Hindlimb muscle (tissue), 1 donor: Measurements from ENCODE around the gene SPATA6. TPM values are rescaled to one million over a fixed set of nuclear protein-coding genes. Genes with fewer than 3 reads are reported as not detected.
"Not testable (repeated sequence)": the region's sequence is repeated elsewhere in the genome, so short reads cannot be mapped to it uniquely, and the experiment has no call there.

Experiments
- DNase-seq: peaks from one replicate; pipeline ENCODE4 v3.0.0-alpha.2; 2013
- polyA plus RNA-seq: library from polyadenylated mRNA; unstranded; fragments of 120-200 nt; gene quantifications from one replicate; pipeline ENCODE4 v1.2.1, GENCODE V29; 2013; ENCODE audit not compliant: insufficient read length

SPATA6 gene
- polyA plus RNA-seq, 1 donor = 10.8 TPM

GRCh38 chr1:48344373-48344772, 127.6 kb downstream of the SPATA6 start:
- no peak for DNase-seq

- DNase-seq = no peak
Measured at GRCh38 chr1:48341221-48341620, 130.8 kb downstream of the SPATA6 start.

GRCh38 chr1:48338257-48338656, 133.7 kb downstream of the SPATA6 start:
- DNase-seq = no peak

- no peak for DNase-seq
Measured at GRCh38 chr1:48333316-48333715, 138.7 kb downstream of the SPATA6 start.

GRCh38 chr1:48332115-48332514, 139.9 kb downstream of the SPATA6 start:
- no peak for DNase-seq

GRCh38 chr1:48329905-48330304, 142.1 kb downstream of the SPATA6 start:
- DNase-seq = no peak

GRCh38 chr1:48329486-48329885, 142.5 kb downstream of the SPATA6 start:
- DNase-seq = no peak

GRCh38 chr1:48311829-48312228, 160.2 kb downstream of the SPATA6 start:
- not testable (repeated sequence) for DNase-seq

GRCh38 chr1:48309564-48310082, 162.4 kb downstream of the SPATA6 start:
- no peak for DNase-seq

GRCh38 chr1:48302652-48303051, 169.4 kb downstream of the SPATA6 start:
- DNase-seq = no peak

- DNase-seq = no peak
Measured at GRCh38 chr1:48294656-48295055, 177.3 kb downstream of the SPATA6 start.

- not testable (repeated sequence) for DNase-seq
Measured at GRCh38 chr1:48294094-48294493, 177.9 kb downstream of the SPATA6 start.

GRCh38 chr1:48292706-48293105, 179.3 kb downstream of the SPATA6 start:
- DNase-seq = no peak

GRCh38 chr1:48291421-48291820, 180.6 kb downstream of the SPATA6 start:
- DNase-seq = no peak

- no peak for DNase-seq
Measured at GRCh38 chr1:48285525-48285924, 186.5 kb downstream of the SPATA6 start.

GRCh38 chr1:48284696-48285420, 187.1 kb downstream of the SPATA6 start:
- not testable (repeated sequence) for DNase-seq

GRCh38 chr1:48282329-48282728, 189.7 kb downstream of the SPATA6 start:
- not testable (repeated sequence) for DNase-seq

GRCh38 chr1:48277437-48277836, 194.6 kb downstream of the SPATA6 start:
- not testable (repeated sequence) for DNase-seq

- DNase-seq = no peak
Measured at GRCh38 chr1:48266576-48266975, 205.4 kb downstream of the SPATA6 start.

GRCh38 chr1:48263041-48263440, 209.0 kb downstream of the SPATA6 start:
- DNase-seq = no peak

GRCh38 chr1:48261881-48262400, 210.1 kb downstream of the SPATA6 start:
- DNase-seq = no peak

GRCh38 chr1:48258106-48258505, 213.9 kb downstream of the SPATA6 start:
- DNase-seq = no peak

GRCh38 chr1:48254254-48254653, 217.8 kb downstream of the SPATA6 start:
- DNase-seq = no peak

GRCh38 chr1:48251821-48252220, 220.2 kb downstream of the SPATA6 start:
- no peak for DNase-seq
